CD14-positive monocyte (primary cell): ENCODE data around the gene TACO1. TPM values are rescaled to one million over a fixed set of nuclear protein-coding genes. Genes with fewer than 3 reads are reported as not detected.
A peak's percentile ranks its signal among the peaks of the same experiment; 100 is the strongest.

Experiments
- DNase-seq, 3 donors: peaks; one replicate each; pipeline ENCODE4 v3.0.0-alpha.2; 2011 to 2022
- H2AFZ ChIP-seq: 2 replicates; pipeline ENCODE4 v1.6.0; 2012; ENCODE audit warnings: mild to moderate bottlenecking, low read depth, low read length, inconsistent platforms; ENCODE audit not compliant: insufficient read depth, poor library complexity, severe bottlenecking
- H3K27ac ChIP-seq, 2 donors: 1 replicate in 1 of 2; 2 replicates in 1 of 2; pipeline ENCODE4 v1.5.1; 2012 to 2013; ENCODE audit warnings: low read length in 2 of 2, control low read depth in 1 of 2, inconsistent platforms in 1 of 2, low read depth in 1 of 2, mild to moderate bottlenecking in 1 of 2
- H3K27me3 ChIP-seq, 2 donors: one replicate each; pipeline versions ENCODE4 v1.6.0 to v1.6.1; 2011 to 2013; ENCODE audit warnings: low read length in 2 of 2; ENCODE audit not compliant: control insufficient read depth in 2 of 2, insufficient read depth in 2 of 2
- H3K36me3 ChIP-seq, 2 donors: replicated peaks in 1 of 2; 1 replicate in 1 of 2; 2 replicates in 1 of 2; pipeline versions ENCODE4 v1.5.1 to v1.6.1; 2012 to 2013; ENCODE audit warnings: low read length in 2 of 2, control low read depth in 1 of 2, inconsistent platforms in 1 of 2, mild to moderate bottlenecking in 1 of 2; ENCODE audit not compliant: insufficient read depth in 2 of 2, control insufficient read depth in 1 of 2
- H3K4me1 ChIP-seq, 2 donors: 1 replicate in 1 of 2; 2 replicates in 1 of 2; pipeline versions ENCODE4 v1.5.1 to v1.6.1; 2012 to 2013; ENCODE audit warnings: low read length in 2 of 2, control low read depth in 1 of 2, inconsistent platforms in 1 of 2, mild to moderate bottlenecking in 1 of 2, moderate library complexity in 1 of 2; ENCODE audit not compliant: insufficient read depth in 2 of 2, control insufficient read depth in 1 of 2
- H3K4me2 ChIP-seq: replicated peaks from 2 replicates; pipeline ENCODE3; 2012; ENCODE audit warnings: low read length, moderate library complexity, mild to moderate bottlenecking; ENCODE audit not compliant: poor library complexity, severe bottlenecking; ENCODE audit errors: extremely low read depth
- H3K4me3 ChIP-seq, 3 experiments: fragments of 200-600 bp in 1 of 3; sonication (generic) in 1 of 3; replicated peaks in 1 of 3; 1 replicate in 2 of 3; 2 replicates in 1 of 3; pipeline ENCODE4 v1.5.1; 2011 to 2013; ENCODE audit warnings: low read length in 3 of 3, mild to moderate bottlenecking in 3 of 3, control low read depth in 2 of 3, low read depth in 2 of 3, inconsistent platforms in 1 of 3, moderate library complexity in 1 of 3
- H3K79me2 ChIP-seq: 2 replicates; pipeline ENCODE4 v1.6.0; 2012; ENCODE audit warnings: mild to moderate bottlenecking, control low read depth, inconsistent platforms, low read length, moderate library complexity; ENCODE audit not compliant: insufficient read depth
- H3K9ac ChIP-seq: 2 replicates; pipeline ENCODE4 v1.6.0; 2017; ENCODE audit warnings: low read length, mild to moderate bottlenecking; ENCODE audit not compliant: insufficient read depth, poor library complexity, severe bottlenecking
- H3K9me3 ChIP-seq, 2 donors: replicated peaks in 1 of 2; 1 replicate in 1 of 2; 2 replicates in 1 of 2; pipeline versions ENCODE4 v1.5.1 to v1.6.1; 2012 to 2013; ENCODE audit warnings: low read length in 2 of 2, control low read depth in 1 of 2; ENCODE audit not compliant: control insufficient read depth in 1 of 2, insufficient read depth in 1 of 2
- H4K20me1 ChIP-seq: 2 replicates; pipeline ENCODE4 v1.6.0; 2012; ENCODE audit warnings: mild to moderate bottlenecking, low read length, control low read depth, moderate library complexity; ENCODE audit not compliant: insufficient read depth
- H3K27ac Mint-ChIP-seq, 7 donors: one replicate each; pipeline ENCODE4 v1.8.0; 2020; ENCODE audit warnings: mild to moderate bottlenecking in 7 of 7, mixed read lengths in 7 of 7, moderate library complexity in 6 of 7, inconsistent platforms in 2 of 7
- H3K27me3 Mint-ChIP-seq, 3 donors: one replicate each; pipeline ENCODE4 v1.8.0; 2021 to 2022; ENCODE audit warnings: low read depth in 3 of 3, mild to moderate bottlenecking in 3 of 3, mixed read lengths in 3 of 3, moderate library complexity in 3 of 3, inconsistent platforms in 1 of 3
- H3K36me3 Mint-ChIP-seq, 2 donors: one replicate each; pipeline ENCODE4 v1.8.0; 2020; ENCODE audit warnings: mixed read lengths in 2 of 2, inconsistent platforms in 1 of 2, mild to moderate bottlenecking in 1 of 2
- H3K4me1 Mint-ChIP-seq: one replicate; pipeline ENCODE4 v1.8.0; 2020; ENCODE audit warnings: mild to moderate bottlenecking, mixed read lengths
- H3K4me3 Mint-ChIP-seq, 2 donors: one replicate each; pipeline ENCODE4 v1.8.0; 2020; ENCODE audit warnings: mild to moderate bottlenecking in 2 of 2, mixed read lengths in 2 of 2, moderate library complexity in 1 of 2
- H3K9me3 Mint-ChIP-seq, 7 donors: one replicate each; pipeline ENCODE4 v1.8.0; 2020 to 2022; ENCODE audit warnings: mixed read lengths in 7 of 7, mild to moderate bottlenecking in 6 of 7, moderate library complexity in 6 of 7, inconsistent platforms in 2 of 7
- CTCF ChIP-seq: fragments of 200-600 bp; IDR thresholded peaks from one replicate; pipeline ENCODE4 v1.8.0; 2022; ENCODE audit warnings: antibody characterized with exemption, mild to moderate bottlenecking
- WGBS: methylation state at CpG from one replicate; pipeline ENCODE4 v1.1.5; 2013; ENCODE audit warnings: missing lambda C conversion rate; ENCODE audit not compliant: insufficient coverage; 5-methylcytosine and 5-hydroxymethylcytosine counted together
- intact Hi-C, 2 donors: fragments of 100-400 bp; cut with micrococcal nuclease; formaldehyde crosslinking; loops; one replicate each; pipeline versions ENCODE4 v1.15.0 to v1.15.1; 2023
- polyA plus RNA-seq, 3 donors: library from polyadenylated mRNA; depleted of rRNA in 1 of 3; unstranded in 2 of 3; stranded (reverse) in 1 of 3; fragments of 300-500 nt in 2 of 3; fragments of >200 nt in 1 of 3; fragmentation: Illumina TruSeq in 2 of 3; gene quantifications; 1 replicate in 2 of 3; 2 replicates in 1 of 3; pipeline ENCODE4 v1.2.3, GENCODE V29; 2012 to 2021

TACO1 gene
- polyA plus RNA-seq, 3 donors = 4.1 to 12.5 (median 9.5) TPM

DNA sequence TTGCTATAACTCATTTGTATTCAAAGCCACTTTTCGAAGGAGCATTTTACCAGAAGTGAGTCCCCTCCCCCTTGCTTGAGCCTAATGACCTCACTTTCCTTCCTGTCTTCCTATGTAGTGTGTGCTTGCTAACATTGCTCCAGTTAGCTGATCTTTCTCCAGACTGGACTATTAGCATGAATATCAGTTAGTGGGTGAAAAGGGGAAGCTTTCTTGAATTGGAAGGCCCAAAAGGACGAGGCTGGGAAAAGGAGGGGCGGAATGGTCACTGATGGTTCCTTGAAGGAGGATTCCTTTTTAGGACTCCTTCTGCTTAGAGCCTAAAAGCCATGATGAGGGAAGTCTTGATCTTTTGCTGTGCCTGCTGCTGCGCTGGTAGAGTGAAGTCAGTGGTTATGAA lies 33.5 kb downstream of the TACO1 start:
- peak overlapping the region; percentile 64 to 91 (median 85) for H3K27ac Mint-ChIP-seq
- peak; percentile 34 to 51 (median 38) for DNase-seq
- peak overlapping the region; percentile 15 for H3K9ac ChIP-seq
- H3K79me2 ChIP-seq = peaks cover 81% of the 10 kb centered on the region
- H3K4me3 Mint-ChIP-seq = peak overlapping the region in 1 of 2 donors; percentile 68
- intact Hi-C loops = loop anchor here in 1 of 2 donors (2.0 kb wide), 1 partner anchor 13 kb away; no protein-coding TSS in a partner anchor
- peak overlapping the region in 1 of 3 experiments; percentile 27 for H3K4me3 ChIP-seq
- TF ChIP-seq CTCF = no peak
- no peaks in the 10 kb centered on the region for H3K9me3 ChIP-seq
- peaks cover 64 to 92% of the 10 kb centered on the region in 2 donors for H3K36me3 ChIP-seq
- peaks cover 36 to 54% of the 10 kb centered on the region in 2 donors for H3K4me1 ChIP-seq
- peaks cover 83% of the 10 kb centered on the region for H4K20me1 ChIP-seq
- H2AFZ ChIP-seq = no peak overlapping the region
- H3K27me3 ChIP-seq = no peaks in the 10 kb centered on the region
- no peaks in the 10 kb centered on the region for H3K27me3 Mint-ChIP-seq
- H3K27ac ChIP-seq = peak overlapping the region; percentile 8 to 78
- H3K36me3 Mint-ChIP-seq = peaks cover 71 to 79% of the 10 kb centered on the region in 2 donors
- no peaks in the 10 kb centered on the region for H3K9me3 Mint-ChIP-seq
- peak overlapping the region; percentile 44 for H3K4me2 ChIP-seq
- 25% methylated on average over 2 of the region's 4 CpGs for WGBS
- peaks cover 70% of the 10 kb centered on the region for H3K4me1 Mint-ChIP-seq

- H3K36me3 Mint-ChIP-seq = peaks cover 73 to 84% of the 10 kb centered on the region in 2 donors
- Histone ChIP-seq H3K27me3 (no peaks in the 10 kb centered on the region), H2AFZ (no peak overlapping the region), H3K27ac (peak overlapping the region; percentile 8 to 78), H3K36me3 (peaks cover 61 to 87% of the 10 kb centered on the region in 2 donors), H3K9me3 (no peaks in the 10 kb centered on the region), H4K20me1 (peaks cover 76% of the 10 kb centered on the region), H3K4me1 (peaks cover 38 to 50% of the 10 kb centered on the region in 2 donors), H3K4me3 (peak overlapping the region in 1 of 3 experiments; percentile 27), H3K9ac (peak overlapping the region; percentile 15), H3K79me2 (peaks cover 76% of the 10 kb centered on the region), H3K4me2 (peak overlapping the region; percentile 44)
- TF ChIP-seq CTCF = no peak
- DNase-seq = no peak
- peaks cover 70% of the 10 kb centered on the region for H3K4me1 Mint-ChIP-seq
- H3K9me3 Mint-ChIP-seq = no peaks in the 10 kb centered on the region
- WGBS = no CpG with 5 or more reads among the region's 1 CpG
- no peaks in the 10 kb centered on the region for H3K27me3 Mint-ChIP-seq
- H3K4me3 Mint-ChIP-seq = no peak overlapping the region
- peak overlapping the region in 5 of 7 donors; percentile 61 to 89 (median 70) for H3K27ac Mint-ChIP-seq
- intact Hi-C loops = loop anchor here in 1 of 2 donors (2.0 kb wide), 1 partner anchor 14 kb away; no protein-coding TSS in a partner anchor
These were observed 34.1 kb downstream of the TACO1 start for GRCh38 chr17:63634816-63635215.
